H1 (cell line): ENCODE data around the gene ACAP2. TPM values are rescaled to one million over a fixed set of nuclear protein-coding genes. Genes with fewer than 3 reads are reported as not detected.

Experiments
- CTCF ChIA-PET: fragments of 300-600 bp; sonication (Branson Sonifier 250); formaldehyde crosslinking; loops from one replicate; lab custom pipeline; 2021; ENCODE audit not compliant: partially characterized antibody; lab: Charles Lee
- POLR2A ChIA-PET: fragments of 300-600 bp; sonication (Branson Sonifier 250); formaldehyde crosslinking; loops from one replicate; lab custom pipeline; 2021; ENCODE audit warnings: inconsistent platforms; ENCODE audit not compliant: partially characterized antibody; lab: Charles Lee
- DNase-seq, 2 experiments: peaks; one replicate each; pipeline versions ENCODE4 v3.0.0 to v3.0.0-alpha.2; 2010 to 2022; ENCODE audit warnings: low spot score in 2 of 2, low read depth in 1 of 2, mixed read lengths in 1 of 2
- FAIRE-seq: peaks from 2 replicates; lab custom pipeline; 2011; peaks lifted over from hg19 to GRCh38; lab: Jason Lieb, UNC
- H2AFZ ChIP-seq: 2 replicates; pipeline ENCODE4 v1.8.1; 2012; ENCODE audit warnings: low read length, inconsistent platforms
- H2AK5ac ChIP-seq: 2 replicates; pipeline ENCODE4 v1.6.1; 2013; ENCODE audit warnings: low read depth, low read length
- H2BK120ac ChIP-seq: replicated peaks from 2 replicates; pipeline ENCODE3; 2013; ENCODE audit warnings: low read depth, low read length, inconsistent platforms
- H2BK12ac ChIP-seq: 2 replicates; pipeline ENCODE4 v1.6.1; 2013; ENCODE audit warnings: low read depth, low read length
- H2BK15ac ChIP-seq: 2 replicates; pipeline ENCODE4 v1.6.1; 2013; ENCODE audit warnings: low read length
- H2BK20ac ChIP-seq: 2 replicates; pipeline ENCODE4 v1.6.1; 2013; ENCODE audit warnings: low read length
- H2BK5ac ChIP-seq: 2 replicates; pipeline ENCODE4 v1.6.1; 2013; ENCODE audit warnings: low read depth, low read length
- H3K14ac ChIP-seq: 2 replicates; pipeline ENCODE4 v1.6.1; 2013; ENCODE audit warnings: inconsistent platforms; ENCODE audit not compliant: insufficient read length
- H3K18ac ChIP-seq: 2 replicates; pipeline ENCODE4 v1.6.1; 2013; ENCODE audit warnings: low read length; ENCODE audit errors: extremely low read depth
- H3K23ac ChIP-seq: 2 replicates; pipeline ENCODE4 v1.6.1; 2013; ENCODE audit warnings: inconsistent platforms; ENCODE audit not compliant: insufficient read length
- H3K23me2 ChIP-seq: 2 replicates; pipeline ENCODE4 v1.6.1; 2013; ENCODE audit warnings: low read depth, low read length
- H3K27ac ChIP-seq: 2 replicates; pipeline ENCODE4 v1.6.1; 2011; ENCODE audit warnings: low read depth, low read length, inconsistent platforms
- H3K27me3 ChIP-seq, 4 experiments: replicated peaks in 1 of 4; 1 replicate in 1 of 4; 2 replicates in 3 of 4; pipeline versions ENCODE4 v1.6.1 to v1.8.1; 2011 to 2013; ENCODE audit warnings: low read length in 3 of 4, mild to moderate bottlenecking in 3 of 4, inconsistent platforms in 2 of 4, mixed read lengths in 2 of 4, moderate library complexity in 1 of 4; ENCODE audit not compliant: control insufficient read depth in 3 of 4, insufficient read depth in 3 of 4; ENCODE audit errors: extremely low read depth in 1 of 4
- H3K36me3 ChIP-seq, 4 experiments: 2 replicates each; pipeline versions ENCODE4 v1.6.1 to v1.8.1; 2011 to 2013; ENCODE audit warnings: mild to moderate bottlenecking in 4 of 4, low read length in 3 of 4, moderate library complexity in 2 of 4, control low read depth in 1 of 4, inconsistent platforms in 1 of 4; ENCODE audit not compliant: insufficient read depth in 4 of 4, control insufficient read depth in 2 of 4
- H3K4ac ChIP-seq: replicated peaks from 2 replicates; pipeline ENCODE3; 2013; ENCODE audit warnings: low read length, low read depth, mixed read lengths, inconsistent platforms; ENCODE audit not compliant: insufficient read length
- H3K4me1 ChIP-seq, 4 experiments: replicated peaks in 1 of 4; 1 replicate in 1 of 4; 2 replicates in 3 of 4; pipeline versions ENCODE4 v1.6.1 to v1.8.1; 2011 to 2013; ENCODE audit warnings: low read length in 3 of 4, inconsistent platforms in 2 of 4, mixed read lengths in 1 of 4; ENCODE audit not compliant: insufficient read depth in 4 of 4, control insufficient read depth in 3 of 4
- H3K4me2 ChIP-seq, 2 experiments: 2 replicates each; pipeline versions ENCODE4 v1.6.1 to v1.8.1; 2011 to 2013; ENCODE audit warnings: low read depth in 2 of 2, low read length in 2 of 2, control low read depth in 1 of 2, inconsistent platforms in 1 of 2, mild to moderate bottlenecking in 1 of 2; ENCODE audit not compliant: insufficient read depth in 1 of 2
- H3K4me3 ChIP-seq, 4 experiments: fragments of 200-600, 300-600 bp in 1 of 4; sonication (generic), shearing (Covaris generic), sonication (Bioruptor Twin) in 1 of 4; 2 replicates each; pipeline versions ENCODE4 v1.5.1 to v1.8.1; 2011 to 2016; ENCODE audit warnings: low read length in 4 of 4, low read depth in 3 of 4, control low read depth in 2 of 4, inconsistent platforms in 2 of 4, mild to moderate bottlenecking in 2 of 4, mixed read lengths in 1 of 4, moderate library complexity in 1 of 4; ENCODE audit not compliant: insufficient read depth in 2 of 4; ENCODE audit errors: extremely low read depth in 1 of 4
- H3K56ac ChIP-seq: replicated peaks from 2 replicates; pipeline ENCODE3; 2013; ENCODE audit warnings: low read depth, mild to moderate bottlenecking, mixed read lengths, low read length, inconsistent platforms; ENCODE audit not compliant: insufficient read length
- H3K79me1 ChIP-seq: 2 replicates; pipeline ENCODE4 v1.6.1; 2013; ENCODE audit warnings: low read depth, low read length, control low read depth
- H3K79me2 ChIP-seq, 2 experiments: 2 replicates each; pipeline versions ENCODE4 v1.6.1 to v1.8.1; 2012 to 2013; ENCODE audit warnings: low read length in 2 of 2, mild to moderate bottlenecking in 2 of 2, inconsistent platforms in 1 of 2; ENCODE audit not compliant: insufficient read depth in 2 of 2, control insufficient read depth in 1 of 2
- H3K9ac ChIP-seq, 4 experiments: replicated peaks in 1 of 4; 1 replicate in 1 of 4; 2 replicates in 3 of 4; pipeline versions ENCODE4 v1.6.1 to v1.8.1; 2011 to 2013; ENCODE audit warnings: low read depth in 3 of 4, low read length in 3 of 4, control low read depth in 2 of 4, mild to moderate bottlenecking in 2 of 4, moderate library complexity in 2 of 4, inconsistent platforms in 1 of 4; ENCODE audit errors: extremely low read depth in 1 of 4
- H3K9me3 ChIP-seq, 2 experiments: 2 replicates each; pipeline versions ENCODE4 v1.6.1 to v1.8.1; 2012 to 2013; ENCODE audit warnings: mild to moderate bottlenecking in 2 of 2, moderate library complexity in 2 of 2, control low read depth in 1 of 2, inconsistent platforms in 1 of 2, low read depth in 1 of 2, low read length in 1 of 2, mixed read lengths in 1 of 2; ENCODE audit not compliant: insufficient read depth in 2 of 2
- H4K20me1 ChIP-seq, 2 experiments: replicated peaks in 1 of 2; 2 replicates each; pipeline versions ENCODE3 to v1.8.1; 2011 to 2013; ENCODE audit warnings: inconsistent platforms in 2 of 2, low read length in 2 of 2, mild to moderate bottlenecking in 1 of 2; ENCODE audit not compliant: insufficient read depth in 2 of 2, control insufficient read depth in 1 of 2
- H4K5ac ChIP-seq: 2 replicates; pipeline ENCODE4 v1.6.1; 2013; ENCODE audit warnings: low read length, low read depth, mixed read lengths, inconsistent platforms; ENCODE audit not compliant: insufficient read length
- H4K8ac ChIP-seq: 2 replicates; pipeline ENCODE4 v1.8.0; 2013; ENCODE audit warnings: mild to moderate bottlenecking, moderate library complexity, low read length, inconsistent platforms; ENCODE audit not compliant: insufficient read depth; ENCODE audit errors: extremely low read depth
- H4K91ac ChIP-seq: replicated peaks from 2 replicates; pipeline ENCODE3; 2013; ENCODE audit warnings: low read length, mixed read lengths, inconsistent platforms; ENCODE audit not compliant: insufficient read length
- GTF2F1 ChIP-seq: IDR thresholded peaks from 2 replicates; pipeline ENCODE4 v1.6.1; 2012; ENCODE audit warnings: low read depth, low read length, improper control_type of control experiment, borderline replicate concordance
- NRF1 ChIP-seq: IDR thresholded peaks from 2 replicates; pipeline ENCODE4 v1.6.1; 2011; ENCODE audit warnings: mild to moderate bottlenecking, low read depth, low read length, improper control_type of control experiment
- PHF8 ChIP-seq: fragments of 200-600 bp; sonication (generic); conservative IDR thresholded peaks from 2 replicates; pipeline ENCODE4 v1.7.1; 2012; ENCODE audit warnings: low read depth, mild to moderate bottlenecking, inconsistent platforms, low read length, moderate library complexity
- WGBS, 2 experiments: shearing (Covaris generic) in 1 of 2; methylation state at CpG; one replicate each; pipeline versions ENCODE4 v1.1.6 to v1.1.7; 2013 to 2015; ENCODE audit warnings: low lambda C conversion rate in 2 of 2, mixed read lengths in 2 of 2, inconsistent platforms in 1 of 2, low coverage in 1 of 2, missing lambda C conversion rate in 1 of 2; ENCODE audit not compliant: insufficient replicate concordance in 2 of 2, insufficient coverage in 1 of 2, insufficient read length in 1 of 2; ENCODE audit errors: extremely low coverage in 1 of 2, missing lambda C conversion rate in 1 of 2; 5-methylcytosine and 5-hydroxymethylcytosine counted together
- polyA plus RNA-seq, 7 experiments: library from polyadenylated mRNA; depleted of rRNA in 3 of 7; stranded (reverse) in 5 of 7; unstranded in 2 of 7; fragments of >200 nt in 5 of 7; fragments of 200-250 nt in 2 of 7; gene quantifications; 1 replicate in 5 of 7; 2 replicates in 1 of 7; 4 replicates in 1 of 7; pipeline versions ENCODE4 v1.2.1 to v1.2.3, GENCODE V29; 2011 to 2013; ENCODE audit warnings: missing spikeins in 2 of 7, mixed read lengths in 2 of 7
- total RNA-seq: library from RNA; stranded (reverse); fragmentation: NEBNext Ultra II Directional; extraction: Animal tissue kit (Norgen Biotek cat#: 25700); gene quantifications from 2 replicates; pipeline ENCODE4 v1.2.1, GENCODE V29; 2021

ACAP2 gene
- total and polyA plus RNA-seq, 2 of the 8 experiments (the other 6 are each of a cell fraction or from before 2014, with no cell fraction given) = 7.7 to 37.3 TPM

DNA sequence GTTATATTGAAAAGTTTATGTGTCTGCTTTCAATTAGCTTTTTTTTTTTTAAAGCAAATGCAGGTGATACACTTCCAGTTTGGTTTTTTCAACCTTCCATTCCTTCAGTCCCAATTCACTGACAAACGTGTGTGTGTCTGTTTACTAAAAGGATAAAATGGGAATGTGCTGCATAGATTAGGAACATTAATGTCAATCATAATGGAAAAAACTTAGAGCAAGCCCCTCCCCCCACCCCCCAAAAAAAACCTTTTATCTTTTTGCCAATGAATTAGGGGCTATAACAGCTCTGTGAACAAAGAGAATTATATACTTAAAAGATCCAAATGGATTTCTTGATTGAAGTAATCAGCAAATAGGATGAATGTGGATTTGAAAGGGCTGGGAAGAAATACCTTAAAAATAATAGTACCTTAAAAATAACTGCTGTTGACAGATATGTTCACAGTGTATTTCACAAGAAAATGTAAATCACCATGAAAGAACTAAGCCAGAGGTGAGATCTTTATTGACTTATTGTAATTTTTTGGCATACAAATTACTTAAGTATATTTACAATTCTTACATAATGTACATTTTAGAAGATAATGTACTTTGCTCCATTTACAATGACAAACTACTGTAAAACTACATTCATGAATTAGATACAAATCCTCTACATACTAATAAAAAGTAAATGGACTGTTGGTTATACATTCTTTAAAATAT, 168.4 kb downstream of the ACAP2 start:
- Histone ChIP-seq H3K14ac (no peak overlapping the region), H2BK15ac (no peak overlapping the region), H3K79me1 (peaks cover 5% of the 10 kb centered on the region; the same call in 1 of the 2 replicates), H3K36me3 (no peaks in the 10 kb centered on the region), H2BK120ac (no peak overlapping the region), H3K9ac (no peak overlapping the region), H3K56ac (no peak overlapping the region), H3K4me1 (peaks cover 0 to 9% (median 4%) of the 10 kb centered on the region in 4 experiments; a peak in 5 of 7 replicates), H3K27ac (no peak overlapping the region), H4K20me1 (peaks cover 7% of the 10 kb centered on the region in 2 experiments), H3K4me2 (no peak overlapping the region), H2BK5ac (no peak overlapping the region), H4K5ac (no peak overlapping the region), H2BK12ac (no peak overlapping the region), H3K4ac (no peak overlapping the region), H4K91ac (no peak overlapping the region), H4K8ac (no peak overlapping the region), H3K23ac (no peak overlapping the region), H2BK20ac (no peak overlapping the region), H3K4me3 (no peak overlapping the region), H2AFZ (no peak overlapping the region), H3K79me2 (peaks cover 8% of the 10 kb centered on the region in 2 experiments), H3K9me3 (no peaks in the 10 kb centered on the region), H2AK5ac (no peak overlapping the region), H3K23me2 (peaks cover 5% of the 10 kb centered on the region), H3K27me3 (no peaks in the 10 kb centered on the region), H3K18ac (no peak overlapping the region)
- TF ChIP-seq PHF8 (no peak), GTF2F1 (no peak), NRF1 (no peak)
- WGBS, 2 experiments = 95% methylated on average over 1 of the region's 1 CpG; no CpG with 5 or more reads in 1 of the 2 experiments
- POLR2A ChIA-PET = interaction anchor here (0.8 kb wide), 1 partner anchor 199 kb away, joined by 4 read pairs; no protein-coding TSS in a partner anchor
- CTCF ChIA-PET = interaction anchor here (0.6 to 6.0 kb wide), 4 partner anchors 245 to 606 kb away, joined by 3 to 65 read pairs (median 21); no protein-coding TSS in a partner anchor
- DNase-seq = no peak
- FAIRE-seq = no peak
